Coronary artery (tissue), 2 donors: ENCODE measurements around the gene SGCE.
A peak's percentile ranks its signal among the peaks of the same experiment; 100 is the strongest.

Experiments used
- DNase-seq: peaks from one replicate; pipeline ENCODE4 v3.0.0-alpha.2; 2017; ENCODE audit warnings: low spot score
- H3K27ac ChIP-seq, 2 donors: fragments of 200-600 bp; sonication (generic); one replicate each; pipeline ENCODE4 v1.5.1; 2016 to 2019
- H3K4me3 ChIP-seq: fragments of 200-600 bp; sonication (generic); 2 replicates; pipeline ENCODE4 v1.5.1; 2016; ENCODE audit warnings: mild to moderate bottlenecking, moderate library complexity
- TF ChIP-seq, protein P1 (sequence below): fragments of 200-600 bp; sonication (generic); IDR thresholded peaks from one replicate; pipeline ENCODE4 v1.5.1; 2019; ENCODE audit warnings: antibody characterized with exemption

SGCE gene

DNA sequence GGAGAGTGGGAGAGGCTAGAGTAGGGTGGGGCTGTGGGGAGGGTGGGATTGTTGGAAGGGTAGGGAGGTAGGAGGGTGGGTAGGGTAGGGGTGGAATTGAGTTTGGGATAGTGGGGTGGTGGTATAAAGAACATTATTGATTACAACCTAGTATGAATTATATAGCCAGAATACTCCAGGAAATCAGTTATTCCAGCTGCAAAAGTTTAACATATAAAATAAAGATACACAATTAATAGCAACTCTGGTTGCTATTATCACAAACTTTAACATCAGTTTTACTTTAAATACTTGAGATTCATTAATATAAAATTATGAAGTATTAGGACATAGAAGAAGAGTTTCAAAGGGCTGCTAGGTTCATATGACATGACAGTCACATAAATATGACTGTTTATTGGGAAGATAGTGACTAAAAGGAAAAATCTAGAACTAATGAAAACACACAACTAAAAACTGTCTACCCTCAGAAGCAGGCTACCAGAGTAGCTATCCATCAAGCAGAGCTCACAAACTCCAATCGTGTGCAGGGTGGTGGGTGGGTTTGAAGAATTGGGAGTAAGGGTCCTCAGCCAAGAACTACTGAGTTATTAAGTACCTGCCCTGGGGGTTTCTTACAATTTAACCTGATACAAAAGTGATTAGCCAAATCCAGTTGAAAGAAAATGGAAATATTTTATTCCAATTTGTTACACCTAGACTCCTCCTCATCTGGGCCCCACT, 14.0 kb upstream of the SGCE start:
- no peak overlapping the region for H3K27ac ChIP-seq
- TF ChIP-seq, protein P1, sequence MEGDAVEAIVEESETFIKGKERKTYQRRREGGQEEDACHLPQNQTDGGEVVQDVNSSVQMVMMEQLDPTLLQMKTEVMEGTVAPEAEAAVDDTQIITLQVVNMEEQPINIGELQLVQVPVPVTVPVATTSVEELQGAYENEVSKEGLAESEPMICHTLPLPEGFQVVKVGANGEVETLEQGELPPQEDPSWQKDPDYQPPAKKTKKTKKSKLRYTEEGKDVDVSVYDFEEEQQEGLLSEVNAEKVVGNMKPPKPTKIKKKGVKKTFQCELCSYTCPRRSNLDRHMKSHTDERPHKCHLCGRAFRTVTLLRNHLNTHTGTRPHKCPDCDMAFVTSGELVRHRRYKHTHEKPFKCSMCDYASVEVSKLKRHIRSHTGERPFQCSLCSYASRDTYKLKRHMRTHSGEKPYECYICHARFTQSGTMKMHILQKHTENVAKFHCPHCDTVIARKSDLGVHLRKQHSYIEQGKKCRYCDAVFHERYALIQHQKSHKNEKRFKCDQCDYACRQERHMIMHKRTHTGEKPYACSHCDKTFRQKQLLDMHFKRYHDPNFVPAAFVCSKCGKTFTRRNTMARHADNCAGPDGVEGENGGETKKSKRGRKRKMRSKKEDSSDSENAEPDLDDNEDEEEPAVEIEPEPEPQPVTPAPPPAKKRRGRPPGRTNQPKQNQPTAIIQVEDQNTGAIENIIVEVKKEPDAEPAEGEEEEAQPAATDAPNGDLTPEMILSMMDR: no peak
- H3K4me3 ChIP-seq: no peak overlapping the region
- no peak for DNase-seq

DNA sequence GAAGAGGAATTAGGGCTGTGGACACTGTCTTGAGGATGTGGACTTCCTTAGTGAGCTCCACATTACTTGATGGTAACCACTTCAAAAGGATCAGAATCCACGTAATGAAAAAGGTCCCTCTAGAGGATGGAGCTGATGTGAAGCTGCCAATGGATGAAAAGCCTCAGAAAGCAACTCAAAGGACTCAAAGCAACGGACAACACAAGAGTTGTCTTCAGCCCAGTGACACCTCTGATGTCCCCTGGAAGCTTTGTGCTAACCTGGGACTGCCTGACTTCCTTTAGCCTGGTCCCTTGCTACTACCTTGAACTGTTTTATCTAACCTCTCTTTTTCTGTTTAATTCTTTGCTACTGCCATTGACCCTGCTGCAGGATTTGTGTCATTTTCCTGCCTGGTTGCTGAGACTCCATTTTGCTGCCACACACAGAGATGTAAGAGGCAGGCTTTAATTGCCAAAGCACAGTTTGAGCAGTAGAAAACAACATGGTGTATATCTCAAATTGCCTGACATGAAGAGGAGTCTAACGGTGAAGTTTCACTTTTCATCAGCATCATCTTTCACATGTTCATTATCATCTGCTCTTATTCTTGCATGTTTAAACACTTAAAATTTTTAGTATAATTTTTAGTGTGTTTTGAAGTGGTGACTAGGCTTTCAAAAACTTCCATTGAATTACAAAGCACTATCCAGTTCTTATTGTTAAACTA, 11.1 kb upstream of the SGCE start:
- Histone ChIP-seq H3K4me3 (no peak overlapping the region), H3K27ac (no peak overlapping the region)
- TF ChIP-seq, protein P1: no peak
- DNase-seq: no peak

DNA sequence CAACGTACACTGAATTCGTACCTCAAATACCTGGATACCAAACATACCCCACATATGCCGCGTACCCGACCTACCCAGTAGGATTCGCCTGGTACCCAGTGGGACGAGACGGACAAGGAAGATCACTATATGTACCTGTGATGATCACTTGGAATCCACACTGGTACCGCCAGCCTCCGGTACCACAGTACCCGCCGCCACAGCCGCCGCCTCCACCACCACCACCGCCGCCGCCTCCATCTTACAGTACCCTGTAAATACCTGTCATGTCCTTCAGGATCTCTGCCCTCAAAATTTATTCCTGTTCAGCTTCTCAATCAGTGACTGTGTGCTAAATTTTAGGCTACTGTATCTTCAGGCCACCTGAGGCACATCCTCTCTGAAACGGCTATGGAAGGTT, 9.5 kb upstream of the SGCE start:
- TF ChIP-seq, protein P1: no peak
- DNase-seq: no peak
- Histone ChIP-seq H3K4me3 (no peak overlapping the region), H3K27ac (no peak overlapping the region)

DNA sequence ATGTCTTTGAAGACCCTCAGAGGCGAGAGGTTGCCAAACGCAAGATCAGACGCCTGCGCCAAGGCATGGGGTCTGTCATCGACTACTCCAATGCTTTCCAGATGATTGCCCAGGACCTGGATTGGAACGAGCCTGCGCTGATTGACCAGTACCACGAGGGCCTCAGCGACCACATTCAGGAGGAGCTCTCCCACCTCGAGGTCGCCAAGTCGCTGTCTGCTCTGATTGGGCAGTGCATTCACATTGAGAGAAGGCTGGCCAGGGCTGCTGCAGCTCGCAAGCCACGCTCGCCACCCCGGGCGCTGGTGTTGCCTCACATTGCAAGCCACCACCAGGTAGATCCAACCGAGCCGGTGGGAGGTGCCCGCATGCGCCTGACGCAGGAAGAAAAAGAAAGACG, 8.1 kb upstream of the SGCE start:
- TF ChIP-seq, protein P1: no peak
- Histone ChIP-seq H3K27ac (no peak overlapping the region), H3K4me3 (no peak overlapping the region)
- DNase-seq: no peak

DNA sequence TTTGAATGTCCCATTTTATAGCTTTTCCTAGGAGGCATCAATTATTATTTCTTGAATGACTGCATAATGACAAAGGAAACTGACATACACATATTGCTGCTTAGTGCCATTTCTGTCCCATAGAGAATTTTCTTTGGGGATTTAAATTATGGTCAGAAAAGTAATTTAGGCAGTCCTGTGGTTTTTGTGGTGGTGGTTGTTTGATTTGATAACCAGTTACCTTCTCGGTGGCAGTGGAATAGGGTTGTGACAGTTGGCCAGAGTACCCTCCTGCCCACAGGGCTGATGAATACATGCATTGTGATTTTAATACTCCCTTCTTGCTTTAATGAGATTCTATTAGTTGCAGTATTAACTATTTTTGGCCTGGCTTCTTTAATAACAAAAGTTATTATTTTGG, 6.6 kb upstream of the SGCE start:
- no peak overlapping the region for H3K27ac ChIP-seq
- DNase-seq: no peak
- TF ChIP-seq, protein P1: no peak
- no peak overlapping the region for H3K4me3 ChIP-seq

DNA sequence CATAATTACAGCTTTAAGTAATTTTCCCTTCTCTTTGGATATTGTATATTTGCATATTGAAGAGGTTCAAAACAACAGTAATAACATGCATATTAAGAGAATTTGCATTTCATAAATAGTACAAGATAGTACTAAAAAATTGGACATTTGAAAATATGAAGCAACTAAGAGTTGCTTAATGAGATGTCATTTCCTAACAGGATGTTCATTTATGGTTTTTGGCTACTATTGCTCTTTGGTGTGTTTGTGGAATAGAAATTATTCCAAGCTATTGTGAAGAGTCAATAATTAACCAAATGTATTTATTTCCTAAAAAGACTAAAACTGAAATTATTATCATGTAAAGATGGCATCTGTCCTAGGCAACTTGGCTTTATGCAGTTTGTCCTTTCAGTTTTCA, 4.1 kb upstream of the SGCE start:
- DNase-seq: no peak
- TF ChIP-seq, protein P1: no peak
- no peak overlapping the region for H3K4me3 ChIP-seq
- no peak overlapping the region for H3K27ac ChIP-seq

DNA sequence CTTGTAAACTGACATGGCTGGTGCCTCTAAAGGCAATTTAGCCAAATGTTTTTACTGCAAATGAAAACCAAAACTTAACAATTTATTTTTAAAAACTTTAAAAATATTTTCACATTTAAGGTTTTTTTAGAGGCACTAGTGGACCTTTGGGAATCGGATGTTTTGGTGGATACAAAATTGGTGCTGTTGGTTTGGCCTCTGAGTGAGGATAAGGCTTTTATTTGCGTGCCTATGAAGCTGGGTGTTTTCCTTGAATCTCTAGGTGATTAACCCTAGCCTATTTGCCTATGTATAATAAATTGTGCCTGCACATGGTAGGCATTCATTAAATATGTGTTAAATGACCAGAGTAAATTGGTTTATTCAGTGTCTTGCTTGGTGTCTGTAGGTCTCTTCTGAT, 2.9 kb upstream of the SGCE start:
- H3K4me3 ChIP-seq: peak overlapping the region; percentile 89
- TF ChIP-seq, protein P1: no peak
- no peak overlapping the region for H3K27ac ChIP-seq
- DNase-seq: no peak
